ENCODE measurements around the gene RACGAP1.

Gene RACGAP1

GRCh38 chr12:49939307-49939706 lies 86.0 kb downstream of the RACGAP1 start:
- no peak for DNase-seq
